ENCODE results near the gene PRKAB1. TPM values are rescaled to one million over a fixed set of nuclear protein-coding genes. Genes with fewer than 3 reads are reported as not detected.
A peak's percentile ranks its signal among the peaks of the same experiment; 100 is the strongest.

The PRKAB1 gene
- total RNA-seq, 1 experiment from 2014 or later: 25.0 TPM

- no peaks in the 10 kb centered on the region for H4K20me1 ChIP-seq (ENCODE audit: insufficient read depth)
- ATAC-seq (no peak), DNase-seq (ENCODE audit: low read depth, low spot score) (no peak)
- H3K4me3 ChIP-seq (replicated peaks in 1 of 2; ENCODE audit: low read depth in 1 of 2, low read length in 2 of 2): no peak overlapping the region
- peaks cover 40% of the 10 kb centered on the region for H3K79me2 ChIP-seq (ENCODE audit: insufficient read depth, low read length)
- H3K9me3 ChIP-seq (ENCODE audit: control insufficient read depth in 1 of 2, insufficient read depth in 1 of 2, low read depth in 1 of 2, low read length in 2 of 2): no peaks in the 10 kb centered on the region
- intact Hi-C loops (cut with micrococcal nuclease): no loop called here
- H3K9me2 ChIP-seq (ENCODE audit: insufficient read depth): no peaks in the 10 kb centered on the region
- no peaks in the 10 kb centered on the region for H3K27me3 ChIP-seq (ENCODE audit: insufficient read depth, low read length)
- H3K27ac ChIP-seq (ENCODE audit: low read depth, low read length): no peak overlapping the region
- no TSS peak for BruUV-seq (replicated peaks)
- H3K36me3 ChIP-seq (ENCODE audit: control insufficient read depth in 1 of 2, insufficient read depth in 2 of 2, low read length in 2 of 2): peaks cover 18 to 41% of the 10 kb centered on the region in 2 experiments; a peak in 3 of 4 replicates
- ChIA-PET RAD21 (ENCODE audit: low non-redundant PET in 1 of 2, low total read pairs in 2 of 2, uncharacterized antibody in 2 of 2, unreplicated experiment in 2 of 2) (no interaction called here), CTCF (no interaction called here), POLR2A (no interaction called here)
- H3K4me2 ChIP-seq (ENCODE audit: low read length): peak overlapping the region; percentile 13; the same call in 1 of the 2 replicates
- H3K9ac ChIP-seq (ENCODE audit: low read length): no peak overlapping the region
- H2AFZ ChIP-seq (ENCODE audit: low read depth, low read length, poor library complexity, severe bottlenecking): no peak overlapping the region
- H3K4me1 ChIP-seq (ENCODE audit: control insufficient read depth in 1 of 2, insufficient read depth in 2 of 2, low read length in 2 of 2): peaks cover 0 to 11% of the 10 kb centered on the region in 2 experiments; a peak in 1 of 4 replicates
- TF ChIP-seq REST (IDR thresholded peaks at IDR 0.05; ENCODE audit: low read depth): no peak
- no peak for TF ChIP-seq FOSL1 (IDR thresholded peaks at IDR 0.05; ENCODE audit: low read depth)
- no peak for TF ChIP-seq YY1 (IDR thresholded peaks at IDR 0.05; ENCODE audit: extremely low read depth, insufficient replicate concordance, low read depth, low read length)
- TF ChIP-seq EZH2phosphoT487 (IDR thresholded peaks at IDR 0.05; ENCODE audit: borderline replicate concordance): no peak
- no peak for TF ChIP-seq POLR2A (IDR thresholded peaks at IDR 0.05; ENCODE audit: borderline replicate concordance, extremely low read depth, insufficient read depth, insufficient read length)
- TF ChIP-seq, protein P1, sequence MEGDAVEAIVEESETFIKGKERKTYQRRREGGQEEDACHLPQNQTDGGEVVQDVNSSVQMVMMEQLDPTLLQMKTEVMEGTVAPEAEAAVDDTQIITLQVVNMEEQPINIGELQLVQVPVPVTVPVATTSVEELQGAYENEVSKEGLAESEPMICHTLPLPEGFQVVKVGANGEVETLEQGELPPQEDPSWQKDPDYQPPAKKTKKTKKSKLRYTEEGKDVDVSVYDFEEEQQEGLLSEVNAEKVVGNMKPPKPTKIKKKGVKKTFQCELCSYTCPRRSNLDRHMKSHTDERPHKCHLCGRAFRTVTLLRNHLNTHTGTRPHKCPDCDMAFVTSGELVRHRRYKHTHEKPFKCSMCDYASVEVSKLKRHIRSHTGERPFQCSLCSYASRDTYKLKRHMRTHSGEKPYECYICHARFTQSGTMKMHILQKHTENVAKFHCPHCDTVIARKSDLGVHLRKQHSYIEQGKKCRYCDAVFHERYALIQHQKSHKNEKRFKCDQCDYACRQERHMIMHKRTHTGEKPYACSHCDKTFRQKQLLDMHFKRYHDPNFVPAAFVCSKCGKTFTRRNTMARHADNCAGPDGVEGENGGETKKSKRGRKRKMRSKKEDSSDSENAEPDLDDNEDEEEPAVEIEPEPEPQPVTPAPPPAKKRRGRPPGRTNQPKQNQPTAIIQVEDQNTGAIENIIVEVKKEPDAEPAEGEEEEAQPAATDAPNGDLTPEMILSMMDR (IDR thresholded peaks at IDR 0.05 in 2 of 3, conservative IDR thresholded peaks at IDR 0.05 in 1 of 3; ENCODE audit: borderline replicate concordance in 1 of 3, insufficient read depth in 1 of 3, low read depth in 2 of 3, low read length in 2 of 3): no peak
- no peak for TF ChIP-seq EGR1 (IDR thresholded peaks at IDR 0.05; ENCODE audit: low read depth)
- TF ChIP-seq CBX3 (IDR thresholded peaks at IDR 0.05; ENCODE audit: low read depth): no peak
- TF ChIP-seq ZFX (IDR thresholded peaks at IDR 0.05): no peak
- no peak for TF ChIP-seq POLR2AphosphoS5 (IDR thresholded peaks at IDR 0.05; ENCODE audit: low read depth, low read length)
- TF ChIP-seq, protein P2, sequence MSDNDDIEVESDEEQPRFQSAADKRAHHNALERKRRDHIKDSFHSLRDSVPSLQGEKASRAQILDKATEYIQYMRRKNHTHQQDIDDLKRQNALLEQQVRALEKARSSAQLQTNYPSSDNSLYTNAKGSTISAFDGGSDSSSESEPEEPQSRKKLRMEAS (IDR thresholded peaks at IDR 0.05): no peak
- no peak for TF ChIP-seq SP1 (IDR thresholded peaks at IDR 0.05; ENCODE audit: low read depth)
- TF ChIP-seq EZH2 (IDR thresholded peaks at IDR 0.05): no peak
Observed at GRCh38 chr12:119669744-119670472, 2.0 kb downstream of the PRKAB1 start.

Measured in HCT116 (cell line).